ENCODE data around the gene DEPDC7. TPM values are rescaled to one million over a fixed set of nuclear protein-coding genes. Genes with fewer than 3 reads are reported as not detected.

The DEPDC7 gene
- total RNA-seq, 2 donors from 2014 or later: 1.1 TPM; not detected in 1

GRCh38 chr11:33018840-33019239 lies 3.2 kb downstream of the DEPDC7 start:
- peaks cover 0 to 8% of the 10 kb centered on the region in 2 donors for H3K4me1 ChIP-seq (ENCODE audit: control insufficient read depth in 1 of 2, low read depth in 2 of 2)
- no peak overlapping the region for H3K27ac ChIP-seq
- no peak for TF ChIP-seq CTCF (IDR thresholded peaks at IDR 0.05)
- H3K9me3 ChIP-seq: no peaks in the 10 kb centered on the region
- no peaks in the 10 kb centered on the region for H3K36me3 ChIP-seq
- no peak for ATAC-seq (ENCODE audit: insufficient number of reproducible peaks, low FRiP score, low read depth)
- H3K4me3 ChIP-seq: no peak overlapping the region
- no peaks in the 10 kb centered on the region for H3K27me3 ChIP-seq (replicated peaks; ENCODE audit: insufficient read depth)
- DNase-seq (ENCODE audit: low spot score): no peak

GRCh38 chr11:33021501-33021900 lies 5.8 kb downstream of the DEPDC7 start:
- H3K4me1 ChIP-seq (ENCODE audit: control insufficient read depth in 1 of 2, low read depth in 2 of 2): peaks cover 0 to 4% of the 10 kb centered on the region in 2 donors
- no peaks in the 10 kb centered on the region for H3K9me3 ChIP-seq
- no peaks in the 10 kb centered on the region for H3K27me3 ChIP-seq (replicated peaks; ENCODE audit: insufficient read depth)
- DNase-seq (ENCODE audit: low spot score): no peak
- no peak for TF ChIP-seq CTCF (IDR thresholded peaks at IDR 0.05)
- no peak overlapping the region for H3K27ac ChIP-seq
- no peak overlapping the region for H3K4me3 ChIP-seq
- no peak for ATAC-seq (ENCODE audit: insufficient number of reproducible peaks, low FRiP score, low read depth)
- no peaks in the 10 kb centered on the region for H3K36me3 ChIP-seq

GRCh38 chr11:33021937-33022336 lies 6.3 kb downstream of the DEPDC7 start:
- no peak for TF ChIP-seq CTCF (IDR thresholded peaks at IDR 0.05)

GRCh38 chr11:33025339-33025722 lies 9.7 kb downstream of the DEPDC7 start:
- Histone ChIP-seq H3K36me3 (no peaks in the 10 kb centered on the region), H3K27ac (no peak overlapping the region), H3K4me1 (ENCODE audit: control insufficient read depth in 1 of 2, low read depth in 2 of 2) (no peaks in the 10 kb centered on the region), H3K27me3 (replicated peaks; ENCODE audit: insufficient read depth) (no peaks in the 10 kb centered on the region), H3K9me3 (no peaks in the 10 kb centered on the region), H3K4me3 (no peak overlapping the region)
- DNase-seq (ENCODE audit: low spot score) (no peak), ATAC-seq (ENCODE audit: insufficient number of reproducible peaks, low FRiP score, low read depth) (no peak)
- no peak for TF ChIP-seq CTCF (IDR thresholded peaks at IDR 0.05)

More at GRCh38 chr11:33021937-33022336, 6.3 kb downstream of the DEPDC7 start:
- no peak overlapping the region for H3K27ac ChIP-seq
- DNase-seq (ENCODE audit: low spot score): no peak
- ATAC-seq (ENCODE audit: insufficient number of reproducible peaks, low FRiP score, low read depth): no peak
- H3K4me1 ChIP-seq (ENCODE audit: control insufficient read depth in 1 of 2, low read depth in 2 of 2): no peaks in the 10 kb centered on the region
- H3K9me3 ChIP-seq: no peaks in the 10 kb centered on the region
- no peaks in the 10 kb centered on the region for H3K36me3 ChIP-seq
- no peaks in the 10 kb centered on the region for H3K27me3 ChIP-seq (replicated peaks; ENCODE audit: insufficient read depth)
- H3K4me3 ChIP-seq: no peak overlapping the region

GRCh38 chr11:33027233-33027632 lies 11.6 kb downstream of the DEPDC7 start:
- Histone ChIP-seq H3K4me3 (no peak overlapping the region), H3K36me3 (no peaks in the 10 kb centered on the region), H3K9me3 (no peaks in the 10 kb centered on the region), H3K4me1 (ENCODE audit: control insufficient read depth in 1 of 2, low read depth in 2 of 2) (no peaks in the 10 kb centered on the region), H3K27ac (no peak overlapping the region), H3K27me3 (replicated peaks; ENCODE audit: insufficient read depth) (no peaks in the 10 kb centered on the region)
- TF ChIP-seq CTCF (IDR thresholded peaks at IDR 0.05): no peak
- DNase-seq (ENCODE audit: low spot score) (no peak), ATAC-seq (ENCODE audit: insufficient number of reproducible peaks, low FRiP score, low read depth) (no peak)
